ENCODE measurements around the gene MAGEB17.
A peak's percentile ranks its signal among the peaks of the same experiment; 100 is the strongest.
"Not testable (repeated sequence)": the region's sequence is repeated elsewhere in the genome, so short reads cannot be mapped to it uniquely, and the experiment has no call there.

The MAGEB17 gene, protein sequence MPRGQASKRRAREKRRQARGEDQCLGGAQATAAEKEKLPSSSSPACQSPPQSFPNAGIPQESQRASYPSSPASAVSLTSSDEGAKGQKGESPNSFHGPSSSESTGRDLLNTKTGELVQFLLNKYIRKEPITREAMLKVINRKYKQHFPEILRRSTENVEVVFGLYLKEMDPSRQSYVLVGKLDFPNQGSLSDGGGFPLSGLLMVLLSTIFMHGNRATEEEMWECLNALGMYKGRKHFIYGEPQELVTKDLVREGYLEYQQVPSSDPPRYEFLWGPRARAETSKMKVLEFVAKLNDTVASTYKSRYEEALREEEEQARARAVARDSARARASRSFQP

DNA sequence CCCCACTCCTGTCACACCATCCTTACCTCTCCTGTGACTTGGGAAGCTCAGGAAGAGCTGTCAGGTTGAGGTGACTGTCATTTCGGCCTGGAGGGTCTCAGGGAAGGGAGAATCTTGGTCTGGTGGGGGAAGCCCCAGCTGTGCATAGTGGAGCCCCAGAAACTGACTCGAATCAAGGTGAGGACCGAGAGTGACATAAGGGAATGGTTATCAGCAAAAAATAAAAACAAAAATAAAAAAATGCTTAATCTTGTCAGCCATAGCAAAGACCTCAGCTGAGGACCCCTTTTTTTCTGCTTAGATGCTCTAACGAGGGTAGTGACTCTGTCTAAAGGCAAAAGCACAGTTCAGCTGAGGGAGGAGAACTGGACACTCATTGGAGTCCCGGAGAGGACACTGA lies at the start of gene MAGEB17:
Gene MAGEB17 (plus strand): TSS at position 301 of the 400 bp plus-strand sequence. CDS start 2,902 bp downstream, outside the sequence.
- DNase-seq, result no peak

GRCh38 chrX:16119353-16120220 lies 47.7 kb upstream of the MAGEB17 start:
- DNase-seq, result no peak

DNA sequence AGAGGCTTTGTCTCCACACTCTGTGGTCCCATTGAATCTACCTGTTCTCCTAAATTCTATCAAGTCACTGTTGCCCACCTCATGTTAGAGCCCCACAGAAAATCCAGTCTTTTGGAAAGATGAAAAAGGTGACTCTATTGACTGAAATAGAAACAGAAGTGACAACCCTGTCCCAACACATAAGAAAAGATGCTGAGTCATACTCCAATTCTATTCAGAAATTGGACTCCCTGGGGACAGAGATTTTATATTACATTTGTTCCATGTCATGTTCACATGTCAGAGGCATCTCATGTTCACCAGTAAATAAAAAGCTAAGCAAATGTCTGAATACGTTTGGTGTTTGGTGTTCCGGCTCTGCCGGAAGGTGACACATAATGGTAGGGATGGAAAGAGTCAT lies 46.9 kb upstream of the MAGEB17 start:
- DNase-seq, result peak; percentile 26

DNA sequence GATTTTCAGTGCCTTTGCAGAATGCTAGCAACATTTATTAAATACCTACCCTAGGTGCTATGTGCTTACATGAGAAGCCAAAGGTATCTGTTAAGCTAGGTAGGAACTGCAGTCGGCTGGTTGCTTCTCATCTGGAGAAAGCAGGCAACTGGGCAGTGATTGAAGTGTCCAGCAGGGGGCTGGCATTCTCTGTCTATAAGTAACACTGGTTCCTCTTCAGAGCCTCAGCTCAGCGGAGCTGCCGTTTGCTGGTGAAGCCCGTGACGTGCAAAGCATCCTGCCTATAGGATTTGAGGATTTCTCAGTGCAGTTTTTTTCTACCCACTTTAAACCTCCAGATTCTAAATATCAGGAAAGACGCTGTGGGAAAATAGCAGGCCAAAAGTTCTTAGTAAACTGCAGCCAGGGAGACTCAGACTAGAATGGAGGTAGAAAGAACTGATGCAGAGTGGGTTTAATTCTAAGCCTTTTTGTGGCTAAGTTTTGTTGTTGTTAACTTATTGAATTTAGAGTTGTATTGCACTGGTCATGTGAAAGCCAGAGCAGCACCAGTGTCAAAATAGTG lies 44.0 kb upstream of the MAGEB17 start, which contains the start of gene GRPR:
Gene GRPR (plus strand): TSS at position 344 of the 565 bp plus-strand sequence. CDS start 389 bp downstream, outside the sequence.
- DNase-seq, result peak; percentile 90

GRCh38 chrX:16124201-16124600 lies 43.1 kb upstream of the MAGEB17 start:
- DNase-seq, result no peak

- DNase-seq, result no peak
These were observed 41.6 kb upstream of the MAGEB17 start for GRCh38 chrX:16125520-16126149.

- no peak for DNase-seq
These were observed 36.6 kb upstream of the MAGEB17 start for GRCh38 chrX:16130707-16131106.

DNA sequence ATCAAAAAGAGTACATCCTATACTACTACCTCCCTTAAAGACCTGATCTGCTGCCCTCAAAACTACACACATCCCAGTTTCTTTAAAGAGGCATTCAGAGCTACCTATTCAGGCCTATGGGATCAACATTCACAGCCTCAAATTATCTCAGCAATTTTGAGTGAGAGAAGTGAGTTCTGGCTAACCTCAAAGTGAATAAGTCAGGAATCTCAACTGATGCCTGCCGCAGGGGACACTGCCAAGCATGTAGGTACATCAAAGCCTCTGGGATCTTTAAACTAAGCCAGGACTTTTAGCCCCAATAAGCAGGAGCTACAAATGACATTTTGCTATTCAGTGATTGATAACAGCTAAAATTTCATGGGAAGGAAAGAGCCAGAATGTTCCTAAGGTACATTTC lies 32.3 kb upstream of the MAGEB17 start:
- DNase-seq, result no peak

- DNase-seq, result no peak
These were observed 31.2 kb upstream of the MAGEB17 start for GRCh38 chrX:16136080-16136479.

DNA sequence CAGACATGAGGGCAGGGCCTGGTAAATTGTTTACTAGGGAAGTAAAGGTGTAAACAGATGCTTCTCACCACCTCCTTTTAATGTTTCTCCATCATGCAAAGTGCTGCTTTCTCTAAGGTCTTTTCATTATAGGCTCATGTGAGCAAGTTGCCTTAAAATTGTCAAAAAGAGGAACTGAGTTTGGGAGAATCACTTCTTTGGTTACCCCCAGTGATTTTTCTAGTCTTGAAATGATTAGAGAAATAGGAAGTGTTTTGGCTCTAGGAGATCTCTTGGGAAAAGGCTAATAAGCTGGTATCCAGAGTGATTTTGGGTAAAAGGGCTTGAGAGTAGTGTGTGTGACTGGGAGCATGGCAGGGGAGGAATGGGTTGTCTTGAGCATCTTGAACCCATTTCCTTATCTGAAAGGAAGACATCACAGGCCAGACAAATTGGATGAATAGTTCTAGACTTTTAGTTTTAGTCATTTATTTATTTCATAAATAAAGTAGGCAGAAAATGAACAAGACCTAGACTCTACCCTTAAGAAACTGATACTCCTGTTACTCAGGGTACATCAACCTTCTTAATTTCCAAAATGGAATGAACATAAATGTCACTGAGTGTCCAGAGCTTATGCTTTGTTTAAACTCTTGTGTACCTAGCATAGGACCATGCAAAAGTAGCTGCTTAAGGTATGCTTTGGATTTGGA lies 29.7 kb upstream of the MAGEB17 start:
- DNase-seq, result no peak

DNA sequence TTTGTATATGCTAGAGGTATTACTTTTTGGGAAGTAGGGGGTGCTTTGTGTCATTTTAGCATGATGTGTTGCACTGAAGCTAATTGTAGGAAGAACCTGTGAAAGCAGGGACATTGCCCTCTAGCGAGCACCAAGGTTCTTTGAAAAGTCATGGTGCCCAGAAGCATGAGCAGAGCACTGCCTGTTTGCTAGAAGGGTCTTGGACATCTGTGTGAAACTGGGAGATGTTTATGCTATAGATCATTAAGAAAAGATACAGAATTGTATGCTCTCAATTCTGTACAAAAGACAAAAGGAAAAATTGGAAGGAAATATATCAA lies 29.2 kb upstream of the MAGEB17 start:
- DNase-seq, result no peak

GRCh38 chrX:16140448-16140847 lies 26.8 kb upstream of the MAGEB17 start:
- DNase-seq, result no peak

GRCh38 chrX:16140983-16141382 lies 26.3 kb upstream of the MAGEB17 start:
- DNase-seq, result no peak

- no peak for DNase-seq
These were observed 25.6 kb upstream of the MAGEB17 start for GRCh38 chrX:16141422-16142245.

- no peak for DNase-seq
These were observed 25.1 kb upstream of the MAGEB17 start for GRCh38 chrX:16142246-16142558.

DNA sequence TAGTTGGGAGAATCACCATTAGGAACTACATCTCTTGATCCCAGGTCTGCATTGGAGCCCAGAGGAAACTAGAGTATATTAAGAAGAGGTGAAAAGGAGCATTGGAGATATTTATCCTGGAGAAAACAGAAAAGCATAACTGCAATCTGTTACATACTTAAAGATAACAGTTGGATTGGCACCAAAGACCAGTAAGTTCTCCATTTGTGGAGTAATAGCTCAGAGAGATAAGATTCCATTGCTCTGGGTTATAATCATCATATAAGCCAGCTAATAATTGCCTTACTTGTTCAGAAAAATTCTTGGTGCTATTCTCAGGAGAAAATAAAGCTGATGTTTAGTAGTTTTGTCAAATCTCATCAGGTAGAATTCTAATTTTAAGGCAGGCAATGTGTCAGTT lies 23.3 kb upstream of the MAGEB17 start:
- DNase-seq, result no peak

DNA sequence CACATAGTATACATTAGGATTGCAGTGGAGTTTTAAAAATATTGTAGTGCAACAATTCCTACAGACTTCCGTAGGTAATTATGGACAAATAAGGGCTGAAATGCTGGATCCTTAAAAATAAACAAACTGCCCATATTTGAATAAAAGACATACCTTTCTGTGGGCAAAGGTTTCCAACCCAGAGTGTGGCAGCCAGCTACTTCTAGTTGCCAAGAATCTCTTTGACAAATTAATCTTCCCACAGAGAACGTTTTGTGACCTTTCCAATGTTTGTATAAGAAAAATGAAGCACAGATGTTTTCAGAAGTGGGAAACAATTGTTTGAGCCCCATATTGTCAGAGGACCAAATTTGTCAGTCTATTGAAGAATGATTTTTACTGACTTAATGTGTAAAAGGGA lies 22.9 kb upstream of the MAGEB17 start:
- no peak for DNase-seq

DNA sequence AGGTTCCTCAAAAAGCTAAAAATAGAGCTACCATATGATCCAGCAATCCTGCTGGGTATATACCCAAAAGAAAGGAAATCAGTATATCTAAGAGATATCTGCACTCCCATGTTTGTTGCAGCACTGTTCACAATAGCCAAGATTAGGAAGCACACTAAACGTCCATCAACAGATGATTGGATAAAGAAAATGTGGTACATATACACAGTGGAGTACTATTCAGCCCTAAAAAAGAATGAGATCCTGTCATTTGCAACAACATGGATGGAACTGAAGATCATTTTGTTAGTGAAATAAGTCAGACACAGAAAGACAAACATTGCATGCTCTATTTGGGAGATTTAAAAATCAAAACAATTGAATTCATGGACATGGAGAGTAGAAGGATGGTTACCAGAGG lies 22.2 kb upstream of the MAGEB17 start:
- not testable (repeated sequence) for DNase-seq

- DNase-seq, result no peak
These were observed 21.6 kb upstream of the MAGEB17 start for GRCh38 chrX:16145656-16146055.

GRCh38 chrX:16148896-16149295 lies 18.4 kb upstream of the MAGEB17 start:
- no peak for DNase-seq

DNA sequence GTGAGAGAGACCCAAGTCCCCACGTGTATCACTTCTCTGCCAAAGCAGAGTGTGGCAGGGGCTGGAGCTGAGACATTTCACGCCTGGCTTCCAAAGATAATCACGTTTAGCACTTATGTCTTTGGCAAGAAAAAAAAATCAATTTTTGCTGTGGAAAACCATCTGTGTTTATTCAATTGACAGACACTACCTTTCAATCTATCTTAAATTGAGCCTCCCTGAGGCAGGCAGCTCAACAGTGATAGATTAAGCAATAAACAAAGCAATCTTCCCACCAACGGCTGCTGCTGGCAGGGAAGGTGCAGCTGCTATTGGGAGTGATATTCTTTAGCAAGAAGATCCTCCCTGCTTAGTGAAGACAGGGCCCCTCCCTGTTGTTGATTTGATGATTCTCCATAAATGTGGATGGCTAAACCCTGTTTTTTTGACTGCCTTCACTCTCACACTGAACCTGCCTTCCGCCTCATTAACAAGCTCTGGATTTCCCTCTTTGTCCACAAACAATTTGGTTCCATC lies 11.6 kb upstream of the MAGEB17 start:
- DNase-seq, result peak; percentile 57

Measured in eye (tissue), 1 donor.